ENCODE data around the gene CCSER1. TPM values are rescaled to one million over a fixed set of nuclear protein-coding genes. Genes with fewer than 3 reads are reported as not detected.
"Not testable (repeated sequence)": the region's sequence is repeated elsewhere in the genome, so short reads cannot be mapped to it uniquely, and the experiment has no call there.

CCSER1 gene
- total RNA-seq, 1 experiment from 2014 or later = 0.63 TPM

GRCh38 chr4:91256751-91257150, 1129.6 kb downstream of the CCSER1 start:
- ChIA-PET CTCF (no interaction called here), POLR2A (no interaction called here)
- intact Hi-C loops (cut with micrococcal nuclease) = no loop called here
- Mint-ChIP-seq H3K36me3 (ENCODE audit: insufficient read depth, unreplicated experiment) (no peaks in the 10 kb centered on the region), H3K27ac (ENCODE audit: low read depth, unreplicated experiment) (no peak overlapping the region), H3K27me3 (ENCODE audit: insufficient read depth, unreplicated experiment) (no peaks in the 10 kb centered on the region), H3K4me1 (ENCODE audit: insufficient read depth, unreplicated experiment) (no peaks in the 10 kb centered on the region), H3K4me3 (ENCODE audit: unreplicated experiment) (no peak overlapping the region), H3K9me3 (ENCODE audit: unreplicated experiment) (no peaks in the 10 kb centered on the region)
- DNase-seq (ENCODE audit: unreplicated experiment) = no peak
- no TSS peak for BruUV-seq (replicated peaks)
- no peak for TF ChIP-seq CTCF (IDR thresholded peaks at IDR 0.05; ENCODE audit: unreplicated experiment)

- Mint-ChIP-seq H3K4me1 (ENCODE audit: insufficient read depth, unreplicated experiment) (no peaks in the 10 kb centered on the region), H3K27ac (ENCODE audit: low read depth, unreplicated experiment) (no peak overlapping the region), H3K27me3 (ENCODE audit: insufficient read depth, unreplicated experiment) (no peaks in the 10 kb centered on the region), H3K9me3 (ENCODE audit: unreplicated experiment) (no peaks in the 10 kb centered on the region), H3K36me3 (ENCODE audit: insufficient read depth, unreplicated experiment) (no peaks in the 10 kb centered on the region), H3K4me3 (ENCODE audit: unreplicated experiment) (no peak overlapping the region)
- no TSS peak for BruUV-seq (replicated peaks)
- intact Hi-C loops (cut with micrococcal nuclease) = no loop called here
- CTCF ChIA-PET = interaction anchor here (0.5 kb wide), 1 partner anchor 800 kb away, joined by 5 read pairs; no protein-coding TSS in a partner anchor
- no peak for TF ChIP-seq CTCF (IDR thresholded peaks at IDR 0.05; ENCODE audit: unreplicated experiment)
- POLR2A ChIA-PET = no interaction called here
- no peak for DNase-seq (ENCODE audit: unreplicated experiment)
Measured at GRCh38 chr4:91257721-91258120, 1130.5 kb downstream of the CCSER1 start.

- Mint-ChIP-seq H3K4me3 (ENCODE audit: unreplicated experiment) (no peak overlapping the region), H3K4me1 (ENCODE audit: insufficient read depth, unreplicated experiment) (no peaks in the 10 kb centered on the region), H3K9me3 (ENCODE audit: unreplicated experiment) (no peaks in the 10 kb centered on the region), H3K36me3 (ENCODE audit: insufficient read depth, unreplicated experiment) (no peaks in the 10 kb centered on the region), H3K27me3 (ENCODE audit: insufficient read depth, unreplicated experiment) (no peaks in the 10 kb centered on the region), H3K27ac (ENCODE audit: low read depth, unreplicated experiment) (no peak overlapping the region)
- ChIA-PET POLR2A (no interaction called here), CTCF (no interaction called here)
- DNase-seq (ENCODE audit: unreplicated experiment) = no peak
- BruUV-seq (replicated peaks) = no TSS peak
- intact Hi-C loops (cut with micrococcal nuclease) = no loop called here
- TF ChIP-seq CTCF (IDR thresholded peaks at IDR 0.05; ENCODE audit: unreplicated experiment) = no peak
Measured at GRCh38 chr4:91258326-91258725, 1131.1 kb downstream of the CCSER1 start.

DNA sequence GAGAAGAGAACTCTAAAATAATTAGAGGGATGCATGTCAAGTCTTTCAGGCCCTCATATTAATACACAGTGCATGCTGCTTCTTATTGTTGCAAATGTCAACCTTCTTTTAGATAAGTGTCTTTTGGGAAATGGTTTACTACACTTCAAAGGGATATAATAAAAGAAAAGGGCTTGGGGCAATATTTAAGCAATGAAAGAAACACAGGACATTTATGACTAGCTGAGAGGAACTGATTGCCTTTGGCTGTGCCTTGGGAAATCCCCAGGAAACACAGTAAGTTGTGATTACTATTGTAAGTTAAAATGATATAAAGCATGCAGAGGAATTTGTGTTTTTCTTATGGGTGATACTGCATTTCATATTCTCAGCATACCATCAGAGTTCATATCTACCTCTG, 1140.3 kb downstream of the CCSER1 start:
- intact Hi-C loops (cut with micrococcal nuclease) = no loop called here
- Mint-ChIP-seq H3K4me3 (ENCODE audit: unreplicated experiment) (no peak overlapping the region), H3K27ac (ENCODE audit: low read depth, unreplicated experiment) (no peak overlapping the region), H3K27me3 (ENCODE audit: insufficient read depth, unreplicated experiment) (no peaks in the 10 kb centered on the region), H3K36me3 (ENCODE audit: insufficient read depth, unreplicated experiment) (no peaks in the 10 kb centered on the region), H3K9me3 (ENCODE audit: unreplicated experiment) (no peaks in the 10 kb centered on the region), H3K4me1 (ENCODE audit: insufficient read depth, unreplicated experiment) (peaks cover 5% of the 10 kb centered on the region)
- CTCF ChIA-PET = no interaction called here
- peak; percentile 6 for DNase-seq (ENCODE audit: unreplicated experiment)
- POLR2A ChIA-PET = no interaction called here
- TF ChIP-seq CTCF (IDR thresholded peaks at IDR 0.05; ENCODE audit: unreplicated experiment) = no peak
- no TSS peak for BruUV-seq (replicated peaks)

DNA sequence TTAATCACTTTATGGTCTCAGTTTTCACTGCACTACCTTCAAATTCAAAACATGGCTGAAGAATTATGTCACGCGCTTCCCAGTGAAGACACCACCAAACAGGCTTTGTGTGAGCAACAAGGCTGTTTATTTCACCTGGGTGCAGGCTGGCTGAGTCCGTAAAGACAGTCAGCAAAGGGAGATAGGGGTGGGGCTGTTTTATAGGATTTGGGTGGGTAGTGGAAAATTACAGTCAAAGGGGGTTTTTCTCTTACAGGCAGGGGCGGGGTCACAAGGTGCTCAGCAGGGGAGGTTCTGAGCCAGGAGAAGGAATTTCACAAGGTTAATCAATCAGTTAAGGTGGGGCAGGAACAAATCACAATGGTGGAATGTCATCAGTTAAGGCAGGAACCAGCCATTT, 1141.3 kb downstream of the CCSER1 start:
- H3K4me1 Mint-ChIP-seq (ENCODE audit: insufficient read depth, unreplicated experiment); H3K9me3 Mint-ChIP-seq (ENCODE audit: unreplicated experiment); intact Hi-C loops (cut with micrococcal nuclease); CTCF ChIA-PET; DNase-seq (ENCODE audit: unreplicated experiment); H3K4me3 Mint-ChIP-seq (ENCODE audit: unreplicated experiment); BruUV-seq (replicated peaks); H3K36me3 Mint-ChIP-seq (ENCODE audit: insufficient read depth, unreplicated experiment); H3K27me3 Mint-ChIP-seq (ENCODE audit: insufficient read depth, unreplicated experiment); POLR2A ChIA-PET: not testable (repeated sequence)
- H3K27ac Mint-ChIP-seq (ENCODE audit: low read depth, unreplicated experiment) = peak overlapping the region; percentile 61

Data from MCF 10A (cell line).